BE2C (cell line): ENCODE results near the gene VDR.

Experiments used
- DNase-seq: peaks from one replicate; pipeline ENCODE4 v3.0.0-alpha.2; 2020
- H3K27me3 ChIP-seq: fragments of 250-450 bp; sonication (Bioruptor Pico); 2 replicates; pipeline ENCODE4 v1.5.1; 2020; ENCODE audit warnings: mild to moderate bottlenecking
- H3K36me3 ChIP-seq: fragments of 250-450 bp; sonication (Bioruptor Pico); 2 replicates; pipeline ENCODE4 v1.5.1; 2020; ENCODE audit warnings: mild to moderate bottlenecking
- H3K4me1 ChIP-seq: fragments of 250-450 bp; sonication (Bioruptor Pico); 2 replicates; pipeline ENCODE4 v1.5.1; 2020
- H3K4me3 ChIP-seq: 2 replicates; pipeline ENCODE4 v1.5.1; 2011; ENCODE audit warnings: low read depth, low read length
- H3K9me3 ChIP-seq: fragments of 250-450 bp; sonication (Bioruptor Pico); 2 replicates; pipeline ENCODE4 v1.5.1; 2020
- CTCF ChIP-seq: IDR thresholded peaks from 2 replicates; pipeline ENCODE4 v1.5.1; 2012; ENCODE audit warnings: mild to moderate bottlenecking, low read depth, low read length

The VDR gene

GRCh38 chr12:47882781-47883546, 21.8 kb downstream of the VDR start:
- no peaks in the 10 kb centered on the region for H3K27me3 ChIP-seq
- H3K9me3 ChIP-seq: no peaks in the 10 kb centered on the region
- peak; percentile 36 for DNase-seq
- no peaks in the 10 kb centered on the region; the same call in 1 of the 2 replicates for H3K4me1 ChIP-seq
- H3K36me3 ChIP-seq: no peaks in the 10 kb centered on the region
- TF ChIP-seq CTCF: no peak
- no peak overlapping the region for H3K4me3 ChIP-seq

GRCh38 chr12:47881826-47882427, 22.9 kb downstream of the VDR start:
- no peak for TF ChIP-seq CTCF
- Histone ChIP-seq H3K4me3 (no peak overlapping the region), H3K9me3 (no peaks in the 10 kb centered on the region), H3K27me3 (no peaks in the 10 kb centered on the region), H3K36me3 (no peaks in the 10 kb centered on the region), H3K4me1 (no peaks in the 10 kb centered on the region; the same call in 1 of the 2 replicates)
- DNase-seq: no peak

- Histone ChIP-seq H3K27me3 (no peaks in the 10 kb centered on the region), H3K4me3 (no peak overlapping the region), H3K9me3 (no peaks in the 10 kb centered on the region), H3K4me1 (no peaks in the 10 kb centered on the region; the same call in 1 of the 2 replicates), H3K36me3 (no peaks in the 10 kb centered on the region)
- DNase-seq: no peak
- TF ChIP-seq CTCF: no peak
Measured at GRCh38 chr12:47881051-47881450, 23.7 kb downstream of the VDR start.

- no peak for TF ChIP-seq CTCF
- Histone ChIP-seq H3K9me3 (no peaks in the 10 kb centered on the region), H3K27me3 (no peaks in the 10 kb centered on the region), H3K4me3 (no peak overlapping the region), H3K36me3 (no peaks in the 10 kb centered on the region), H3K4me1 (no peaks in the 10 kb centered on the region; the same call in 1 of the 2 replicates)
- no peak for DNase-seq
Measured at GRCh38 chr12:47878918-47879481, 25.8 kb downstream of the VDR start.

GRCh38 chr12:47878293-47878917, 26.4 kb downstream of the VDR start:
- Histone ChIP-seq H3K4me1 (no peaks in the 10 kb centered on the region; the same call in 1 of the 2 replicates), H3K4me3 (no peak overlapping the region)

More at GRCh38 chr12:47878293-47878917, 26.4 kb downstream of the VDR start:
- DNase-seq: no peak
- H3K9me3 ChIP-seq: no peaks in the 10 kb centered on the region
- no peaks in the 10 kb centered on the region for H3K27me3 ChIP-seq
- H3K36me3 ChIP-seq: no peaks in the 10 kb centered on the region
- no peak for TF ChIP-seq CTCF
